ENCODE data around the gene JAKMIP2. TPM values are rescaled to one million over a fixed set of nuclear protein-coding genes. Genes with fewer than 3 reads are reported as not detected.

Gene JAKMIP2
- total RNA-seq, 1 experiment from 2014 or later: 10.9 TPM

DNA sequence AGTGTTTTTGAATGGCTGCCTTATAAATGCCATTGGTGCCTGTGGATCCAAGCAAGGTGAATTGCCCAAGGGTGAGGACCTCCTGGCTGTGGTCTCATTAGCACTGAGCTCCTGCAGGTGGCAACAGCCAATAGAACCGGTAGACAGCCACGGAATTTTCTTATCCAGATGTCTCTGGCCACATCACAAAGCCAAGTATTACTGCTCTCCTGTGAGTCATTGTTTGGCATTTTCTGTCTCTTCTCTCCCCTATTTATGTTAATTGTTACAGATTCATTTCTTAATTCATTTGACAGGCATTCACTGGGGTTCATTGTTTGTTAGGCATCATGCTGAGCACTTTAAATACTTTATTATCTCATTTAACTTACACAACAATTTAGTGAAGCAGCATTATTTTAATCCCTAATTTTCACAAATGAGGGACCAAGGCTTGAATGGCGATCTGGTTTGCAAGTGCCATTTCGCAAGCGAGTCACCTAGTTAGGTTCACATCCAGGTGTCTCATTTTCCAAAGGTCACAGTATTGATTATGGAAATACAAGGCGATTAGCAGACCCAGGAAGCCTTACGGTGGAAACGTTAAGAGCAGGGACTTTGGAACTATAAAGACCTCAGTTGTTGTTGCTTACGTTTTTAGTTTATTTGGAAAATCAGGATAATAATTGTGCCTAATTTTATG, 214.5 kb downstream of the JAKMIP2 start (continued):
- TF ChIP-seq JAZF1 (CRISPR knock-in tag; IDR thresholded peaks at IDR 0.05) (no peak), ZNF317 (CRISPR knock-in tag; IDR thresholded peaks at IDR 0.05; ENCODE audit: borderline replicate concordance, low read depth) (no peak), ZNF396 (CRISPR knock-in tag; IDR thresholded peaks at IDR 0.05; ENCODE audit: borderline replicate concordance) (no peak), ETV6 (CRISPR knock-in tag; IDR thresholded peaks at IDR 0.05) (0 out of 2 replicates have a peak, but pooled peaks have one; percentile 15), TEAD4 (CRISPR knock-in tag; IDR thresholded peaks at IDR 0.05) (no peak), ZNF671 (CRISPR knock-in tag; IDR thresholded peaks at IDR 0.05) (no peak), CBFB (CRISPR knock-in tag; IDR thresholded peaks at IDR 0.05; ENCODE audit: low read depth) (no peak), ESRRA (CRISPR knock-in tag; IDR thresholded peaks at IDR 0.05; ENCODE audit: borderline replicate concordance) (no peak), RORB (CRISPR knock-in tag; IDR thresholded peaks at IDR 0.05) (no peak), NFATC4 (CRISPR knock-in tag; IDR thresholded peaks at IDR 0.05) (no peak), SOX15 (CRISPR knock-in tag; IDR thresholded peaks at IDR 0.05) (no peak)
- TF ChIP-seq, protein P1, sequence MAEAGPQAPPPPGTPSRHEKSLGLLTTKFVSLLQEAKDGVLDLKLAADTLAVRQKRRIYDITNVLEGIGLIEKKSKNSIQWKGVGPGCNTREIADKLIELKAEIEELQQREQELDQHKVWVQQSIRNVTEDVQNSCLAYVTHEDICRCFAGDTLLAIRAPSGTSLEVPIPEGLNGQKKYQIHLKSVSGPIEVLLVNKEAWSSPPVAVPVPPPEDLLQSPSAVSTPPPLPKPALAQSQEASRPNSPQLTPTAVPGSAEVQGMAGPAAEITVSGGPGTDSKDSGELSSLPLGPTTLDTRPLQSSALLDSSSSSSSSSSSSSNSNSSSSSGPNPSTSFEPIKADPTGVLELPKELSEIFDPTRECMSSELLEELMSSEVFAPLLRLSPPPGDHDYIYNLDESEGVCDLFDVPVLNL (CRISPR knock-in tag; IDR thresholded peaks at IDR 0.05; ENCODE audit: borderline replicate concordance, low read depth): no peak
- TF ChIP-seq, protein P2, sequence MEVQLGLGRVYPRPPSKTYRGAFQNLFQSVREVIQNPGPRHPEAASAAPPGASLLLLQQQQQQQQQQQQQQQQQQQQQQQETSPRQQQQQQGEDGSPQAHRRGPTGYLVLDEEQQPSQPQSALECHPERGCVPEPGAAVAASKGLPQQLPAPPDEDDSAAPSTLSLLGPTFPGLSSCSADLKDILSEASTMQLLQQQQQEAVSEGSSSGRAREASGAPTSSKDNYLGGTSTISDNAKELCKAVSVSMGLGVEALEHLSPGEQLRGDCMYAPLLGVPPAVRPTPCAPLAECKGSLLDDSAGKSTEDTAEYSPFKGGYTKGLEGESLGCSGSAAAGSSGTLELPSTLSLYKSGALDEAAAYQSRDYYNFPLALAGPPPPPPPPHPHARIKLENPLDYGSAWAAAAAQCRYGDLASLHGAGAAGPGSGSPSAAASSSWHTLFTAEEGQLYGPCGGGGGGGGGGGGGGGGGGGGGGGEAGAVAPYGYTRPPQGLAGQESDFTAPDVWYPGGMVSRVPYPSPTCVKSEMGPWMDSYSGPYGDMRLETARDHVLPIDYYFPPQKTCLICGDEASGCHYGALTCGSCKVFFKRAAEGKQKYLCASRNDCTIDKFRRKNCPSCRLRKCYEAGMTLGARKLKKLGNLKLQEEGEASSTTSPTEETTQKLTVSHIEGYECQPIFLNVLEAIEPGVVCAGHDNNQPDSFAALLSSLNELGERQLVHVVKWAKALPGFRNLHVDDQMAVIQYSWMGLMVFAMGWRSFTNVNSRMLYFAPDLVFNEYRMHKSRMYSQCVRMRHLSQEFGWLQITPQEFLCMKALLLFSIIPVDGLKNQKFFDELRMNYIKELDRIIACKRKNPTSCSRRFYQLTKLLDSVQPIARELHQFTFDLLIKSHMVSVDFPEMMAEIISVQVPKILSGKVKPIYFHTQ (CRISPR knock-in tag; IDR thresholded peaks at IDR 0.05): no peak

DNA sequence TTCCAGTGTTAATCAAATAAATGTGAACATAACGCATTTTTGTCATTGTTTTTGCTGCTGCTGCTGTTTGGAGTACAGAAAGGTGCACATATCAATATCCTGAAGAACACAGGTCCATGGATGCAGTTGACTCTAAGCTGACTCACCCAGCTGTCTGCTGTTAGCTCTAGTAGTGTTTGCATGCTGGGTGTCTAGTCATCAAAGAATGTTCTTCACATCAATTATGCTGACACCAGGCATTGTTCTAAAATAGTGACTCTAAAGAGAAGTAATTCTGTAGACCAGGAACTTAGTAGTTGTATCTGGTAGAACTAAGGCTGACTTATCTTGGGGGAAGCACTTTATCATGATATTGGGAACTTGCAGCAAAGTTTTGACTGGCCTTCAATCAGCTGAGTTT, 217.0 kb downstream of the JAKMIP2 start:
- Mint-ChIP-seq H3K4me1 (peaks cover 92% of the 10 kb centered on the region), H3K9me3 (no peaks in the 10 kb centered on the region), H3K27me3 (ENCODE audit: low read depth) (no peaks in the 10 kb centered on the region), H3K36me3 (peaks cover 46% of the 10 kb centered on the region), H3K27ac (peak overlapping the region; percentile 97), H3K4me3 (0 out of 2 replicates have a peak overlapping the region, but pooled peaks have one; percentile 3)
- no peak for TF ChIP-seq HMGA2 (CRISPR knock-in tag; IDR thresholded peaks at IDR 0.05)
- TF ChIP-seq TEAD4 (CRISPR knock-in tag; IDR thresholded peaks at IDR 0.05): no peak
- no peak for TF ChIP-seq ESRRA (CRISPR knock-in tag; IDR thresholded peaks at IDR 0.05; ENCODE audit: borderline replicate concordance)
- no peak for TF ChIP-seq ATF1 (CRISPR knock-in tag; IDR thresholded peaks at IDR 0.05)
- no peak for TF ChIP-seq ZNF423 (CRISPR knock-in tag; IDR thresholded peaks at IDR 0.05)
- no peak for TF ChIP-seq NR1H2 (CRISPR knock-in tag; IDR thresholded peaks at IDR 0.05)
- TF ChIP-seq NR2C2 (CRISPR knock-in tag; IDR thresholded peaks at IDR 0.05): no peak
- TF ChIP-seq NFE2L1 (CRISPR knock-in tag; IDR thresholded peaks at IDR 0.05): no peak
- no peak for DNase-seq (ENCODE audit: low spot score)
- POLR2A ChIA-PET: no interaction called here
- CTCF ChIA-PET: interaction anchor here (9.5 kb wide), 1 partner anchor 10 kb away, joined by 121 read pairs; no protein-coding TSS in a partner anchor
- no peak for ATAC-seq

DNA sequence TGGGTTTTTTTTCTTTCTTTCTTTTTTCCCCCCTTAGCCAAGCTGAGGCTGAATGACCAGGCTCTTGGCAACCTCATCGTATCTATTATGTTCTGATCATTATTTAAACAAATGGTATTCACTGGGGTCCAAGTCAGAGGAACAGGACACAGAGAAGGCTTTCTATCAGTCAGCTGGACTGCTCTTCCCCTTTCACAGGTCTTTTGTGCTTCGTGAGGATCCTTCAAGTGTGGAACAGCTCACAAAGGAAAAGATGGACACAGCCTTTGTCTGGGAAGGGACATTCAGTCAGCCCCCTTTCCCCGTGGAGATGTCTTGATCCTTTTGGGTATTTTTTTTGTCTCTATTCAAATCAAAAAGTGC, 218.4 kb downstream of the JAKMIP2 start:
- Mint-ChIP-seq H3K27me3 (ENCODE audit: low read depth) (no peaks in the 10 kb centered on the region), H3K36me3 (peaks cover 37% of the 10 kb centered on the region), H3K27ac (peak overlapping the region; percentile 87), H3K9me3 (no peaks in the 10 kb centered on the region), H3K4me1 (peaks cover 89% of the 10 kb centered on the region), H3K4me3 (no peak overlapping the region)
- no peak for DNase-seq (ENCODE audit: low spot score)
- ATAC-seq: no peak
- POLR2A ChIA-PET: no interaction called here
- CTCF ChIA-PET: interaction anchor here (9.5 kb wide), 1 partner anchor 11 kb away, joined by 121 read pairs; no protein-coding TSS in a partner anchor
- TF ChIP-seq ZNF219 (CRISPR knock-in tag; IDR thresholded peaks at IDR 0.05; ENCODE audit: borderline replicate concordance) (no peak), NR2C2 (CRISPR knock-in tag; IDR thresholded peaks at IDR 0.05) (no peak), PRRX2 (CRISPR knock-in tag; IDR thresholded peaks at IDR 0.05) (no peak), TP53 (CRISPR knock-in tag; IDR thresholded peaks at IDR 0.05) (no peak), ELF4 (CRISPR knock-in tag; IDR thresholded peaks at IDR 0.05; ENCODE audit: low read depth) (no peak), ZNF121 (CRISPR knock-in tag; IDR thresholded peaks at IDR 0.05) (no peak), NFATC4 (CRISPR knock-in tag; IDR thresholded peaks at IDR 0.05) (no peak), ESRRA (CRISPR knock-in tag; IDR thresholded peaks at IDR 0.05; ENCODE audit: borderline replicate concordance) (no peak), ZNF232 (CRISPR knock-in tag; IDR thresholded peaks at IDR 0.05) (no peak)
- TF ChIP-seq, protein P3, sequence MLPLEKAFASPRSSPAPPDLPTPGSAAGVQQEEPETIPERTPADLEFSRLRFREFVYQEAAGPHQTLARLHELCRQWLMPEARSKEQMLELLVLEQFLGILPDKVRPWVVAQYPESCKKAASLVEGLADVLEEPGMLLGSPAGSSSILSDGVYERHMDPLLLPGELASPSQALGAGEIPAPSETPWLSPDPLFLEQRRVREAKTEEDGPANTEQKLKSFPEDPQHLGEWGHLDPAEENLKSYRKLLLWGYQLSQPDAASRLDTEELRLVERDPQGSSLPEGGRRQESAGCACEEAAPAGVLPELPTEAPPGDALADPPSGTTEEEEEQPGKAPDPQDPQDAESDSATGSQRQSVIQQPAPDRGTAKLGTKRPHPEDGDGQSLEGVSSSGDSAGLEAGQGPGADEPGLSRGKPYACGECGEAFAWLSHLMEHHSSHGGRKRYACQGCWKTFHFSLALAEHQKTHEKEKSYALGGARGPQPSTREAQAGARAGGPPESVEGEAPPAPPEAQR (CRISPR knock-in tag; IDR thresholded peaks at IDR 0.05): no peak
- TF ChIP-seq, protein P4, sequence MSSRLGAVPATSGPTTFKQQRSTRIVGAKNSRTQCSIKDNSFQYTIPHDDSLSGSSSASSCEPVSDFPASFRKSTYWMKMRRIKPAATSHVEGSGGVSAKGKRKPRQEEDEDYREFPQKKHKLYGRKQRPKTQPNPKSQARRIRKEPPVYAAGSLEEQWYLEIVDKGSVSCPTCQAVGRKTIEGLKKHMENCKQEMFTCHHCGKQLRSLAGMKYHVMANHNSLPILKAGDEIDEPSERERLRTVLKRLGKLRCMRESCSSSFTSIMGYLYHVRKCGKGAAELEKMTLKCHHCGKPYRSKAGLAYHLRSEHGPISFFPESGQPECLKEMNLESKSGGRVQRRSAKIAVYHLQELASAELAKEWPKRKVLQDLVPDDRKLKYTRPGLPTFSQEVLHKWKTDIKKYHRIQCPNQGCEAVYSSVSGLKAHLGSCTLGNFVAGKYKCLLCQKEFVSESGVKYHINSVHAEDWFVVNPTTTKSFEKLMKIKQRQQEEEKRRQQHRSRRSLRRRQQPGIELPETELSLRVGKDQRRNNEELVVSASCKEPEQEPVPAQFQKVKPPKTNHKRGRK (CRISPR knock-in tag; IDR thresholded peaks at IDR 0.05; ENCODE audit: borderline replicate concordance): no peak
- TF ChIP-seq, protein P5, sequence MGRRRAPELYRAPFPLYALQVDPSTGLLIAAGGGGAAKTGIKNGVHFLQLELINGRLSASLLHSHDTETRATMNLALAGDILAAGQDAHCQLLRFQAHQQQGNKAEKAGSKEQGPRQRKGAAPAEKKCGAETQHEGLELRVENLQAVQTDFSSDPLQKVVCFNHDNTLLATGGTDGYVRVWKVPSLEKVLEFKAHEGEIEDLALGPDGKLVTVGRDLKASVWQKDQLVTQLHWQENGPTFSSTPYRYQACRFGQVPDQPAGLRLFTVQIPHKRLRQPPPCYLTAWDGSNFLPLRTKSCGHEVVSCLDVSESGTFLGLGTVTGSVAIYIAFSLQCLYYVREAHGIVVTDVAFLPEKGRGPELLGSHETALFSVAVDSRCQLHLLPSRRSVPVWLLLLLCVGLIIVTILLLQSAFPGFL (CRISPR knock-in tag; IDR thresholded peaks at IDR 0.05; ENCODE audit: borderline replicate concordance): no peak
